Tibial nerve (tissue), 4 donors: Measurements from ENCODE around the gene MTMR11.

Source experiments
- CTCF ChIP-seq, 5 experiments: fragments of 200-600 bp in 3 of 5; fragments of 450-650 bp in 2 of 5; sonication (generic) in 3 of 5; IDR thresholded peaks; one replicate each; pipeline ENCODE4 v1.5.1; 2016 to 2019; ENCODE audit warnings: antibody characterized with exemption in 5 of 5, mild to moderate bottlenecking in 3 of 5, moderate library complexity in 2 of 5
- EP300 ChIP-seq, 2 donors: sonication (generic); formaldehyde crosslinking; IDR thresholded peaks; one replicate each; pipeline ENCODE4 v1.6.1; 2017; ENCODE audit warnings: antibody characterized with exemption in 2 of 2, mild to moderate bottlenecking in 1 of 2
- POLR2A ChIP-seq, 2 donors: fragments of 450-650 bp; IDR thresholded peaks; one replicate each; pipeline ENCODE4 v1.6.1; 2017; ENCODE audit warnings: antibody characterized with exemption in 2 of 2, mild to moderate bottlenecking in 2 of 2, moderate library complexity in 2 of 2

- TF ChIP-seq EP300 (IDR thresholded peaks at IDR 0.05) (no peak), POLR2A (IDR thresholded peaks at IDR 0.05) (no peak), CTCF (IDR thresholded peaks at IDR 0.05) (no peak)
Measured at GRCh38 chr1:149888999-149889289, 47.7 kb downstream of the MTMR11 start.
